HG03521 (cell line): ENCODE measurements around the gene KIF3C.
"Not testable (repeated sequence)": the region's sequence is repeated elsewhere in the genome, so short reads cannot be mapped to it uniquely, and the experiment has no call there.

Source experiments
- ATAC-seq: cut with Tn5 transposase; IDR thresholded peaks from one replicate; pipeline ENCODE4 v1.9.1; 2021; ENCODE audit warnings: mild to moderate bottlenecking, moderate library complexity; ENCODE audit not compliant: unreplicated experiment

KIF3C gene

GRCh38 chr2:25920786-25921415 is 61.4 kb downstream of the KIF3C start:
- no peak for ATAC-seq

GRCh38 chr2:25920336-25920735 is 62.0 kb downstream of the KIF3C start:
- ATAC-seq, result no peak

- ATAC-seq, result no peak
Observed at GRCh38 chr2:25917832-25918231, 64.5 kb downstream of the KIF3C start.

- not testable (repeated sequence) for ATAC-seq
Observed at GRCh38 chr2:25917411-25917810, 64.9 kb downstream of the KIF3C start.

- not testable (repeated sequence) for ATAC-seq
Observed at GRCh38 chr2:25915944-25916772, 66.1 kb downstream of the KIF3C start.

GRCh38 chr2:25915411-25915810 is 66.9 kb downstream of the KIF3C start:
- ATAC-seq, result not testable (repeated sequence)

- ATAC-seq, result not testable (repeated sequence)
Observed at GRCh38 chr2:25913696-25913973, 68.7 kb downstream of the KIF3C start.

- ATAC-seq, result no peak
Observed at GRCh38 chr2:25912851-25913695, 69.2 kb downstream of the KIF3C start.

GRCh38 chr2:25909574-25909973 is 72.7 kb downstream of the KIF3C start:
- not testable (repeated sequence) for ATAC-seq

- no peak for ATAC-seq
Observed at GRCh38 chr2:25905126-25905525, 77.2 kb downstream of the KIF3C start.

GRCh38 chr2:25903216-25903776 is 79.0 kb downstream of the KIF3C start:
- ATAC-seq, result no peak

GRCh38 chr2:25899404-25899970 is 82.8 kb downstream of the KIF3C start:
- ATAC-seq, result no peak

- no peak for ATAC-seq
Observed at GRCh38 chr2:25897506-25897905, 84.8 kb downstream of the KIF3C start.

GRCh38 chr2:25896308-25896707 is 86.0 kb downstream of the KIF3C start:
- ATAC-seq, result not testable (repeated sequence)

GRCh38 chr2:25895610-25896009 is 86.7 kb downstream of the KIF3C start:
- ATAC-seq, result no peak

GRCh38 chr2:25895018-25895417 is 87.3 kb downstream of the KIF3C start:
- ATAC-seq, result no peak

- ATAC-seq, result no peak
Observed at GRCh38 chr2:25894135-25894830, 88.0 kb downstream of the KIF3C start.

- no peak for ATAC-seq
Observed at GRCh38 chr2:25891672-25892071, 90.6 kb downstream of the KIF3C start.

GRCh38 chr2:25887624-25888242 is 94.6 kb downstream of the KIF3C start:
- ATAC-seq, result no peak

GRCh38 chr2:25885933-25886332 is 96.4 kb downstream of the KIF3C start:
- no peak for ATAC-seq
